Skeletal muscle tissue (tissue), 4 donors: ENCODE data around the gene ACOT7. TPM values are rescaled to one million over a fixed set of nuclear protein-coding genes. Genes with fewer than 3 reads are reported as not detected.

Source experiments
- H3K27ac ChIP-seq: one replicate; pipeline ENCODE4 v1.7.0; 2013; ENCODE audit warnings: mild to moderate bottlenecking, low read depth, low read length, inconsistent platforms
- H3K27me3 ChIP-seq, 3 donors: one replicate each; pipeline ENCODE4 v1.7.0; 2013; ENCODE audit warnings: low read length in 3 of 3; ENCODE audit not compliant: control insufficient read depth in 3 of 3, insufficient read depth in 3 of 3
- H3K36me3 ChIP-seq, 3 donors: one replicate each; pipeline ENCODE4 v1.7.0; 2013; ENCODE audit warnings: low read length in 3 of 3; ENCODE audit not compliant: control insufficient read depth in 3 of 3, insufficient read depth in 3 of 3
- H3K4me1 ChIP-seq, 3 donors: one replicate each; pipeline ENCODE4 v1.7.0; 2013; ENCODE audit warnings: low read length in 3 of 3, mild to moderate bottlenecking in 3 of 3; ENCODE audit not compliant: control insufficient read depth in 3 of 3, insufficient read depth in 3 of 3
- H3K4me3 ChIP-seq, 3 donors: one replicate each; pipeline ENCODE4 v1.7.0; 2013; ENCODE audit warnings: low read length in 3 of 3
- H3K9ac ChIP-seq, 3 donors: one replicate each; pipeline ENCODE4 v1.7.0; 2013; ENCODE audit warnings: low read length in 3 of 3, mild to moderate bottlenecking in 3 of 3, moderate library complexity in 2 of 3, low read depth in 1 of 3
- H3K9me3 ChIP-seq, 3 donors: one replicate each; pipeline ENCODE4 v1.7.0; 2013; ENCODE audit warnings: low read length in 3 of 3; ENCODE audit not compliant: control insufficient read depth in 3 of 3
- total RNA-seq: library from RNA; depleted of rRNA; stranded (reverse); fragments of >200 nt; gene quantifications from one replicate; pipeline ENCODE4 v1.2.3, GENCODE V29; 2014
- donor health status: Osteomylitis.

The ACOT7 gene
- total RNA-seq, 1 donor from 2014 or later = 3.7 TPM

DNA sequence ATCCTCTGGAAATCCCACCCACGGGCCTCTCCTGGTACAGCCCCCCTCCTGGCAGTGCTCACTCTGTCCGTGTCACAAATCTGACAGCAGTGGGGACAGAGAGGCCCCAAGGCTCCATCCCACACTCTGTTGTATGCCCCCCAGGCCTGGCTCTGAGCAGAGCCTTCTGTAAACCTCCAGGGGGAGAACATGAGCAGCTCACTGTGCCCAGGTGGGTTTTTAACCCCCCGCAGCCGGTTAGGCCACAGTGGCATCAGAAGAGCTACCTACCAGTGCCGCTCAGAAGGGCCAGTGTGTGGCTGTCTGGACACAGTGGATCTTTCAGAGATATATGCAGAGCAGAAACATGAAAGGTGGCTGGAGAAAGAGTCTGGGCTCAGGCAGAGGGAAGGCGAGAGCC, 120.7 kb downstream of the ACOT7 start:
- Histone ChIP-seq H3K9me3 (no peaks in the 10 kb centered on the region), H3K27me3 (no peaks in the 10 kb centered on the region), H3K4me1 (peaks cover 15 to 20% (median 15%) of the 10 kb centered on the region in 3 donors), H3K9ac (no peak overlapping the region), H3K4me3 (no peak overlapping the region), H3K27ac (no peak overlapping the region), H3K36me3 (no peaks in the 10 kb centered on the region)

DNA sequence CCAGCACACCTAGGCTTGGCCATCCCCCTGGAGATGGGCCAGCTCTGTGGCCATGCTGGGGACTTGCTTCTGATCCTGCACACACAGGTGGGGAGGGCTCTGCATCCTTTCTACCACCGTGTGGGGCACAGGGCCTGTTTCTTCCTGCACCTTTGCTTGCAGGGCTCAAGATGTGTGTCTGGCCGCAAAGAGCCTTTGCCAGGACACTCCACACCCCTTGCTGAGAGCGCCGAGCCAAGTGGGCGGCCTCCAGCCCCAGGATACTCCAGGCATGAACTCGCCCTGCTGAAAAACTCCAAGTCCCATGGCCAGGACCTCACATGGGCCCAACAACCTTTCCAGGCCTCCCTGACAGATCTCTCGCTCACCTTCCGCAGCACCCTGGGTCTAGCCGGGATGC, 121.1 kb downstream of the ACOT7 start:
- H3K27me3 ChIP-seq = no peaks in the 10 kb centered on the region
- no peak overlapping the region for H3K4me3 ChIP-seq
- peaks cover 15 to 20% (median 15%) of the 10 kb centered on the region in 3 donors for H3K4me1 ChIP-seq
- no peak overlapping the region for H3K9ac ChIP-seq
- H3K36me3 ChIP-seq = no peaks in the 10 kb centered on the region
- no peak overlapping the region for H3K27ac ChIP-seq
- no peaks in the 10 kb centered on the region for H3K9me3 ChIP-seq

DNA sequence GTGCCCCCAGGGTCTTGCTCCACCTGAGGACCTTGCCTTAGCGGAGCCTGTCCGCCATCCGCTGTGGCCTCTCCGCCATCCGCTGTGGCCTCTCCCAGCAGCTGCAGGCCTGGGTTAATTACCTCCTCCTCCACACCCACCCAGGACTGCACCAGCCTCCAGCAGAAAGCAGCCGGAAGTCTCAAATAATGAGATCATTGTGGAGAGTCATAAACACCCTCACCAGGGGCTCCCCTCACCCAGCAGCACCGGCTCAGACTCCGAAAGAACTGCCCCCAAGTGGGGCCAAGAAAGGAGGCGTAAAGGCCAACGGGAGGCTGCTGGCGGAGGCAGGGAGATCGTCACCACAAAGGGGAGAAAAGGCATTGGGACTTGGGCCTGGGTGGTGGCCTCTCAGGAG, 122.0 kb downstream of the ACOT7 start:
- no peaks in the 10 kb centered on the region for H3K36me3 ChIP-seq
- H3K27me3 ChIP-seq = no peaks in the 10 kb centered on the region
- no peak overlapping the region for H3K27ac ChIP-seq
- no peak overlapping the region for H3K4me3 ChIP-seq
- H3K9me3 ChIP-seq = no peaks in the 10 kb centered on the region
- peaks cover 8 to 11% (median 9%) of the 10 kb centered on the region in 3 donors for H3K4me1 ChIP-seq
- H3K9ac ChIP-seq = no peak overlapping the region

DNA sequence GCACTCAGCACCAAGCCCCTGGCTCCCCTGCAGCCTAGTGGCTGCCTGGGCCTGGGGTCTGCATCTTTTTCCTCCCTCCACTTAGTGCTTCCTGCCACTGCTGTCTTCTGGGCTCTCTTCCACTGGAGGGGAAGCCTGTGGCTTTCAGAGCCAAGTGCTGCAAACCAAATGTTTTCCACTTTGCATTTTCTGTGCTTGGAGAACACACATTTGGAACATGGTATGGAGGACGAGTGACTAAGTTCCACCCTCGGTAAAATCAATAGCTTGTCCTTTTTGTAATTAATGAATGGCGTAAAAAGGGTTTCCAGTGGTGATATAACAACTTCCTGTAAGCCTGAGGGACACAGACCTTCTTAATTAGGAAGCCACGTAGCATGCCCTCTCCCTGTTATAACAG, 122.6 kb downstream of the ACOT7 start:
- H3K4me1 ChIP-seq = peaks cover 3 to 5% (median 3%) of the 10 kb centered on the region in 3 donors

DNA sequence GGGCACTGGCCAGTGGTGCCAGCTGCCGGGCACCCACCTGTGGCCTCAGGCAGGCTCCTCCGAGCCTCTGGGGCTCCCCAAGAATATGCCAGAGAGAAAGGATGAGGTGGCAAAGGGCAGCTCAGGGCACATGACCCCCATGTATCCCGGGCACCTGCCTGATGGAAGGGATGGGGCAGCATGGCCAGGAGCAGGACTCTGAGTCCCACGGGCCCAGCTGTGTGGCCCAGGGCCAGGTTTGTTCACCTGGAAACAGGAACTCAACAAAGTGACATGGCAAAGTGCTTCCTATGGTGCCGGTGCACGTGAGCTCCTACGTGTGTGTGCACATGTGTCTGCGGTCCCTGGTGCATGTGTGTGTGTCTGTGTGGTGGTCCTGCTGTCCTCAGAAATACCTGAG, 123.2 kb downstream of the ACOT7 start:
- peaks cover 0 to under 1% (median 0%) of the 10 kb centered on the region in 3 donors for H3K27me3 ChIP-seq
- no peaks in the 10 kb centered on the region for H3K4me1 ChIP-seq
- H3K27ac ChIP-seq = no peak overlapping the region
- no peaks in the 10 kb centered on the region for H3K36me3 ChIP-seq
- H3K9me3 ChIP-seq = no peaks in the 10 kb centered on the region
- H3K9ac ChIP-seq = no peak overlapping the region
- H3K4me3 ChIP-seq = no peak overlapping the region

More for the DNA sequence above, 122.6 kb downstream of the ACOT7 start:
- Histone ChIP-seq H3K9ac (no peak overlapping the region), H3K27ac (no peak overlapping the region), H3K9me3 (no peaks in the 10 kb centered on the region), H3K27me3 (no peaks in the 10 kb centered on the region), H3K4me3 (no peak overlapping the region), H3K36me3 (no peaks in the 10 kb centered on the region)

DNA sequence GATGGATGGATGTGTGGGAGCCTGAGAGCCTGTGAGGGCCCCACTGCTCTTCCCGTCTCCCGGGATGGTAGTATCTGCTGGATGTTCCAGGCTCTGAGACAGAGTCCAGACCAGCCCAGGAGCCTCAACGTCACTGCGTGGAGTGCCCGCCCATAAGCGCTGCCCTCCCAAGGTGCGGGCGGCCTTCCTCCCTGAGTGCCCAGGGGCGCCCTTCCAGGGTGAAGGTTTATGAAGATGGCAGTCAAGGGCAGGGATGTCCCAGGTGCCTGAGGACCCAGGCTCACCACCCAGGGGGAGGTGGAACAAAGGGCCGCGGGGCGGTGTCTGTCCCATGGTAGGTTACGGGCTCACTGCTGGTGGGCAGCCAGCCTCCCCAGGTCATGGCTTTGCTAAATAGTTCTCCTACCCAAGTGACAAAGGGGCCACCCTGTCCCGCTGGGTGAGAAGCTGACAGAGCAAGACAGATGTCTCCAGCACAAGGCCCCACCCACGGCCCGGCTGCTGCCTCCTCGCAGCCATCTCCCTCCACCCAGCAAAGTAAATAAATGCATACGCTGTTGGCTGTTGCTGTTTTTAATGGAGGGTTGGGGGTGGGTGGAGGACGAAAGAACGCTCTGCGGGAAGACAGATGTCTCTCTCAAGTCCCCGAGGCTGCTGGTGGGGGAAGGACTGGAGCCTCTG, 123.7 kb downstream of the ACOT7 start:
- no peak overlapping the region for H3K27ac ChIP-seq
- H3K9me3 ChIP-seq = no peaks in the 10 kb centered on the region
- peaks cover 0 to 4% (median 0%) of the 10 kb centered on the region in 3 donors for H3K27me3 ChIP-seq
- no peaks in the 10 kb centered on the region for H3K4me1 ChIP-seq
- no peak overlapping the region for H3K4me3 ChIP-seq
- no peak overlapping the region for H3K9ac ChIP-seq
- no peaks in the 10 kb centered on the region for H3K36me3 ChIP-seq

DNA sequence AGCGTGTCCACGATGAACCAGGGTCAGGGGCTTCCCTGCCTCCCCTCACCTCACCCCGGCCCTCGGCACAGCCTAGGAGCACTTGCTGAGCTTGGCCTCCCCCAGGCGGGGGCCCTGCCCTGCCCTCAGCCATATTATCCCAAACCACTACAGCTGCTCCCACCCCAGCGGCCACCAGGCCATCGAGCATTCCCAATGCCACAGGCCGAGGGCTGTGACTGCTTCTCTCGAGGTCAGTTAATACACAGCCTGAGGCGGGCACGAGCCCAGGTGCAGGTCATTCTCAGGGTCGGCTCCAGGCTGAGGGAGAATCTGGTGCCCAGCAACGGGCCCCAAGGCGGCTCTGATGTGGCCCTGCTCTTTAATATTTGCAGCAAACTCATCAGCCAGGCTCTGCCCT, 124.3 kb downstream of the ACOT7 start:
- H3K4me3 ChIP-seq = no peak overlapping the region
- no peaks in the 10 kb centered on the region for H3K36me3 ChIP-seq
- peaks cover 0 to 9% (median 3%) of the 10 kb centered on the region in 3 donors for H3K27me3 ChIP-seq
- H3K9ac ChIP-seq = no peak overlapping the region
- no peak overlapping the region for H3K27ac ChIP-seq
- no peaks in the 10 kb centered on the region for H3K9me3 ChIP-seq
- H3K4me1 ChIP-seq = peaks cover 0 to under 1% (median 0%) of the 10 kb centered on the region in 3 donors

DNA sequence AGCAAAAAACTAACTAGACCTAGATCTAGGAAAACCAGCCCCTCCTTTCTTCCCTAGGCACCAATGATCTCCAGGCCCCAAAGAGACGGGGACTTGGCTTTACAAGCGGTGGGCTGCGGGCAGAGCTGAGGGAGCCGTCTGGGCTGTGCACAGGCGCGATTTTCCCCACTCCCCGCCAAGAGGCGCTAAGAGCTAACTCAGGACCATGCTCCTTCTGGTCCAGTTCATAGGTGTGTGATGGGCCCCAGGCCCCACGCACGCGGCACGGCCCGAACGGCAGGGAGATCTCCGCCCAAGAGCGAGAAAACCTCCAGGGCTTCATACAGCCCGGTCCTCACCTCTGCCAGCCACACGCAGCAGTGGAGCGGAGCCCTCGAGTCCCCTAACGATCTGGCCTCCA, 125.2 kb downstream of the ACOT7 start:
- Histone ChIP-seq H3K27ac (no peak overlapping the region), H3K36me3 (no peaks in the 10 kb centered on the region), H3K4me3 (no peak overlapping the region), H3K9ac (no peak overlapping the region), H3K4me1 (peaks cover 5 to 9% (median 8%) of the 10 kb centered on the region in 3 donors), H3K9me3 (no peaks in the 10 kb centered on the region), H3K27me3 (peaks cover 4 to 17% (median 9%) of the 10 kb centered on the region in 3 donors)

DNA sequence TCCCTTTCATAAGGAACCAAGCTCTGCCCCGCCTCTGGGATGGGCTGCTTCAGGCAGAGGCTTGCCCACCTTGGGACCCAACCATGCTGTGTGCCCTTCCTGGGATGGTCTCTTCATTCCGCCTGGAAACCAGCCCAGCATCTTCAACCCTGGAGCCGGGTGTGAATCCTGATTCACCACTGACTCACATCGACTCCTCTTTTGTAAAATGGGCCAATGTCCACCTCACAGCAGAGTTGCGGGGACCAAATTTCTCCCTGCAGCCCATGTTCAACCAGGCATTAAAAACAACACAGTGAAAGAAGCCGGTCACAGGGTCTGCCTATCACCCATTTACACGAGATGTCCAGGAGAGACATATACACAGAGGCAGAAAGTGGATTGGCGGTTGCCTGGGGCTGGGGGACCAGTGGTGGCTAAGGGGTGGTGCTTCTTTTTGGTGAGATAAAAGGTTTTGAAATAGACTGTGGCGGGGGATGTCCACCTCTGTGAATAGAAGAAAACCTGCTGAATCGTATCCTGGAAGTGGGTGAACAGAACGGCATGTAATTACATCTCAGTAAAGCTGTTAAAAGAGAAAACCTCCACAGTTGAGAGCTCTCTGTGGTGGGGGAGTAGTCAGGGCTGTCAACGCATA, 125.8 kb downstream of the ACOT7 start:
- Histone ChIP-seq H3K9me3 (no peaks in the 10 kb centered on the region), H3K4me1 (peaks cover 7 to 15% (median 13%) of the 10 kb centered on the region in 3 donors), H3K36me3 (no peaks in the 10 kb centered on the region), H3K9ac (no peak overlapping the region), H3K27ac (no peak overlapping the region), H3K4me3 (no peak overlapping the region), H3K27me3 (peaks cover 8 to 23% (median 13%) of the 10 kb centered on the region in 3 donors)

DNA sequence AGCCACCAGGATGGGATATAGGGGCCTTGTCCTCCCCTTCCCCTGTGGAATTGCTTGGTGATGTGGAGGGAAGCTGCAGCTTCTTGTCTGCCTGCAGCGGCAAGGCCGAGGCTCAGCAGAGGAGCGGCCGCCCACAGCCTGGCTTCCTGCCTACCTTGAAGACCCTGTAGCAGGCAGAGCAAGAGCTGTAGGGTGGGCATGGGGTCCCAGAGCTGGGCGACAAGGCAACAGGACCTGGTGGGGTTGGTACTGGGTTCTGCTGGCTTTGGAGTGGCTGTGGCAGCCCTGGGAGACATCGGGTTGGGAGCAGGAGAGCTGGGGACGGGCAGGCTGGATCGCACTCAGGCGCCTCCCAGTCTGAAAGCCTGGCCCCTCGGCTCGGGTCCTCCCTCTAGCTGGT, 126.9 kb downstream of the ACOT7 start:
- H3K36me3 ChIP-seq = no peaks in the 10 kb centered on the region
- H3K4me3 ChIP-seq = no peak overlapping the region
- peaks cover 12 to 35% (median 17%) of the 10 kb centered on the region in 3 donors for H3K27me3 ChIP-seq
- H3K9me3 ChIP-seq = no peaks in the 10 kb centered on the region
- H3K27ac ChIP-seq = no peak overlapping the region
- peaks cover 18 to 26% (median 25%) of the 10 kb centered on the region in 3 donors for H3K4me1 ChIP-seq
- H3K9ac ChIP-seq = no peak overlapping the region
